Ectodermal cell (in vitro differentiated cells): ENCODE results near the gene CLBA1.
"Not testable (repeated sequence)": the region's sequence is repeated elsewhere in the genome, so short reads cannot be mapped to it uniquely, and the experiment has no call there.

Source experiments
- H3K27ac ChIP-seq: 2 replicates; pipeline ENCODE4 v1.7.0; 2013; ENCODE audit warnings: mild to moderate bottlenecking, low read depth, low read length; ENCODE audit not compliant: insufficient read depth, poor library complexity, severe bottlenecking
- H3K27me3 ChIP-seq: 2 replicates; pipeline ENCODE4 v1.7.0; 2013; ENCODE audit warnings: mild to moderate bottlenecking, low read length; ENCODE audit not compliant: insufficient read depth, control insufficient read depth, poor library complexity, severe bottlenecking
- H3K36me3 ChIP-seq: one replicate; pipeline ENCODE4 v1.7.0; 2013; ENCODE audit warnings: low read length; ENCODE audit not compliant: control insufficient read depth, insufficient read depth
- H3K4me1 ChIP-seq: one replicate; pipeline ENCODE4 v1.7.0; 2013; ENCODE audit warnings: low read length; ENCODE audit not compliant: control insufficient read depth, insufficient read depth
- H3K4me3 ChIP-seq: 2 replicates; pipeline ENCODE4 v1.7.0; 2013; ENCODE audit warnings: low read depth, low read length, control low read depth; ENCODE audit not compliant: insufficient read depth
- H3K9me3 ChIP-seq: 2 replicates; pipeline ENCODE4 v1.7.0; 2013; ENCODE audit warnings: mild to moderate bottlenecking, low read length, moderate library complexity; ENCODE audit not compliant: control insufficient read depth
- WGBS, 2 experiments: methylation state at CpG; one replicate each; pipeline ENCODE4 v1.1.7; 2013; ENCODE audit warnings: missing lambda C conversion rate in 2 of 2; 5-methylcytosine and 5-hydroxymethylcytosine counted together

Gene CLBA1

DNA sequence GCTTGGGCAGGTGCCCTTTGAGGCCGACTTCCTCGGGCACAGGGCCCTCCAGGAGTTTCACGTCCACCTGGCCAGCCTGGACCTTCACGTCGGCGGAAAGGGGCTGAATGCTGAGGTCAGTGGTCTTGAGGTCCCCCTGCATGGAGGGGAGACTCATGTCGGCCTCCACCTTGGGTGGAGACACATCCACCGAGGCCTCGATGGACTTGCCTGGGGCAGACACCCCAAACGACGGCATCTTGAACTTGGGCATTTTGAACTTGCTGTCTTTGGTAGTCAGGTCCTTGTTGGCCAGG is 36.9 kb upstream of the CLBA1 start:
- Histone ChIP-seq H3K27ac (no peak overlapping the region), H3K9me3 (no peaks in the 10 kb centered on the region), H3K4me3 (no peak overlapping the region), H3K4me1 (no peaks in the 10 kb centered on the region), H3K27me3 (no peaks in the 10 kb centered on the region), H3K36me3 (no peaks in the 10 kb centered on the region)
- 93 to 96% methylated on average over 11 of the region's 11 CpGs for WGBS, 2 experiments

DNA sequence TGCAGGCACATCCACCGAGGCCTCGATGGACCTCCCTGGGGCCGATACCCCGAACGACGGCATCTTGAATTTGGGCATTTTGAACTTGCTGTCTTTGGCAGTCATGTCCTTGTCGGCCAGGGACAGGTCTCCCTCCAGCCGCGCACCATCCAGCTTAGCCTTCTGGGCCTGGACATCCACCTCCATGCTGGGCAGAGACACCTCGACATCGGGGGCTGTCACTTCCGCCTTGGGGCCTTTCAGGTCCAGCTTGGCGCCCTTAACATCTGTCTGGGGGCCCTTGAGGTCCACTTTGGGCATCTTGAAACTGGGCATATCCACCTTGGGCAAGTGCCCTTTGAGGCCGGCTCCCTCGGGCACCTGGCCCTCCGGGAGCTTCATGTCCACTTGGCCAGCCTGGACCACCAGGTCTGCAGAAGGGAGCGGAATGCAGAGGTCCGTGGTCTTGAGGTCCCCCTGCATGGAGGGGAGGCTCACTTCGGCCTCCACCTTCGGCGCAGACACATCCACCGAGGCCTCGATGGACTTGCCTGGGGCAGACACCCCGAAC is 36.1 kb upstream of the CLBA1 start:
- H3K4me3 ChIP-seq, H3K27ac ChIP-seq, H3K9me3 ChIP-seq, H3K4me1 ChIP-seq, H3K36me3 ChIP-seq, H3K27me3 ChIP-seq: not testable (repeated sequence)
- 92 to 94% methylated on average over 24 of the region's 24 CpGs for WGBS, 2 experiments

DNA sequence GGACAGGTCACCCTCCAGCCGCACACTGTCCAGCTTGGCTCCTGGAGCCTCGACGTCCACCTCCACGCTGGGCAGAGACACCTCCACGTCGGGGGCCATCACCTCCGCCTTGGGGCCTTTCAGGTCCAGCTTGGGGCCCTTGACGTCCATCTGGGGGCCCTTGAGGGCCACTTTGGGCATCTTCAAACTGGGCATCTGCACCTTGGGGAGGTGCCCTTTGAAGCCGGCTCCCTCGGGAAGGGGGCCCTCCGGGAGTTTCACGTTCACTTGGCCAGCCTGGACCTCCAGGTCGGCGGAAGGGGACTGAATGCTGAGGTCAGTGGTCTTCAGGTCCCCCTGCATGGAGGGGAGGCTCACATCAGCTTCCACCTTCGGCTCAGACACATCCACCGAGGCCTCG is 35.6 kb upstream of the CLBA1 start:
- Histone ChIP-seq H3K27ac (no peak overlapping the region), H3K4me3 (no peak overlapping the region), H3K27me3 (no peaks in the 10 kb centered on the region), H3K36me3 (no peaks in the 10 kb centered on the region), H3K9me3 (no peaks in the 10 kb centered on the region), H3K4me1 (no peaks in the 10 kb centered on the region)
- 94 to 95% methylated on average over 17 of the region's 17 CpGs for WGBS, 2 experiments

- not testable (repeated sequence) for H3K27ac ChIP-seq, H3K4me3 ChIP-seq, H3K4me1 ChIP-seq, H3K36me3 ChIP-seq, H3K9me3 ChIP-seq, H3K27me3 ChIP-seq
- WGBS, 2 experiments: 92 to 93% methylated on average over 15 of the region's 15 CpGs
Observed at GRCh38 chr14:104950701-104951100, 34.9 kb upstream of the CLBA1 start.

GRCh38 chr14:104951863-104952657 is 33.5 kb upstream of the CLBA1 start:
- H3K27me3 ChIP-seq, H3K4me1 ChIP-seq, H3K9me3 ChIP-seq, H3K4me3 ChIP-seq, H3K27ac ChIP-seq, H3K36me3 ChIP-seq: not testable (repeated sequence)
- 93 to 95% methylated on average over 28 of the region's 28 CpGs for WGBS, 2 experiments

GRCh38 chr14:104953097-104953496 is 32.5 kb upstream of the CLBA1 start:
- Histone ChIP-seq H3K4me3 (no peak overlapping the region), H3K27ac (no peak overlapping the region), H3K4me1 (no peaks in the 10 kb centered on the region), H3K36me3 (no peaks in the 10 kb centered on the region), H3K27me3 (no peaks in the 10 kb centered on the region), H3K9me3 (no peaks in the 10 kb centered on the region)
- WGBS, 2 experiments: 91 to 92% methylated on average over 13 of the region's 13 CpGs

- Histone ChIP-seq H3K27me3 (no peaks in the 10 kb centered on the region), H3K4me1 (no peaks in the 10 kb centered on the region), H3K27ac (no peak overlapping the region), H3K4me3 (no peak overlapping the region), H3K36me3 (no peaks in the 10 kb centered on the region), H3K9me3 (no peaks in the 10 kb centered on the region)
- WGBS, 2 experiments: 91 to 93% methylated on average over 26 of the region's 26 CpGs
Observed at GRCh38 chr14:104953896-104954656, 31.5 kb upstream of the CLBA1 start.

DNA sequence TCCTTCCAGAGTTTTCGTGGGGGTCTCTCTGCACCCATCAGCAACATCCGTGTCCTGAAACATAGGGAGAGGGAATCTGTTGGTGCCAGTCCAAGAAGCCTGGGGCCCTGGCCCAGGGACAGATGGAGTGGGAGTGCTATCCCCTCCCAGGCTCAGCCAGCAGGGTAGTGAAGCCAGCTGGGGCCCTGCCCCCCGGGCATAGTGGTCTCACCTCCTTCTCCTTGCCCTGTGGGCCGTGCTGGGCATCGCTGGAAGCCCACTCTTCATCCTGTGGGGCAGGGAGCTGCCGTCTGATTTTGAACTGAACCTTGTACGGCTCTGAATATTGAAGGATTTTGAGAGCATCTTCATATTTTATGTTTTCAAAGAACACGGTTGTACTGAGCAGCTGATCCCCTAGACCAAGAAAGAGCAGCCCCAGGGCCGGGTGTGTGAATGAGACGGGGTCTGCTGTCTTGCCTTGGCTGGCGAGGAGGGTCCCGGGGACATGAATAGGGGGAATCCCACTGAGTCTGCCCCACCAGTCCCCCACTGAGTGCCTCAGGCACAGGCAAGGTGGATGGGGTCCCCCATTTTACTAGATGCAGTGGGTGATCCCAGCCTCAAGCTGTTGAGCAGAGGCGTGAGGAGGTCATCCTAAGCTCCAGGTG is 30.7 kb upstream of the CLBA1 start:
- Histone ChIP-seq H3K36me3 (no peaks in the 10 kb centered on the region), H3K27me3 (no peaks in the 10 kb centered on the region), H3K4me1 (no peaks in the 10 kb centered on the region), H3K4me3 (no peak overlapping the region), H3K9me3 (no peaks in the 10 kb centered on the region), H3K27ac (no peak overlapping the region)
- WGBS, 2 experiments: 91 to 94% methylated on average over 13 of the region's 13 CpGs

DNA sequence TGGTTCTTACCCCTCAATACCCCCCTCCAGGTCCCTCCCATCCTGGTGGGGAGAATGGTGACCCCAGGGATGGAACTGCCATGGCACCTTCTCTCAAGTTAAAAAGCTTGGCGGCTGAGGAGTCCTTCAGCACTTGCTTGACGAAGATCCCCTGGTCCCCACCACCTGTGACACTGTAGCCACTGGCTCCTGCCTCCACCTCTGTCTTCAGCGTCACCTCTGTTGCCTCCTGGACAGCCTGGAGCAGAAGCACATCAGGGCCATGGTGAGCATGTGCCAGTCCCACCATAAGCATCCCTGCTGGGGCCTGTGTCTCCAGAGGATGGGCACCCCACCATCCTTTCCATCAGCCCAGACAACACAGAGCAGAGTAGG is 30.2 kb upstream of the CLBA1 start:
- no peak overlapping the region for H3K27ac ChIP-seq

DNA sequence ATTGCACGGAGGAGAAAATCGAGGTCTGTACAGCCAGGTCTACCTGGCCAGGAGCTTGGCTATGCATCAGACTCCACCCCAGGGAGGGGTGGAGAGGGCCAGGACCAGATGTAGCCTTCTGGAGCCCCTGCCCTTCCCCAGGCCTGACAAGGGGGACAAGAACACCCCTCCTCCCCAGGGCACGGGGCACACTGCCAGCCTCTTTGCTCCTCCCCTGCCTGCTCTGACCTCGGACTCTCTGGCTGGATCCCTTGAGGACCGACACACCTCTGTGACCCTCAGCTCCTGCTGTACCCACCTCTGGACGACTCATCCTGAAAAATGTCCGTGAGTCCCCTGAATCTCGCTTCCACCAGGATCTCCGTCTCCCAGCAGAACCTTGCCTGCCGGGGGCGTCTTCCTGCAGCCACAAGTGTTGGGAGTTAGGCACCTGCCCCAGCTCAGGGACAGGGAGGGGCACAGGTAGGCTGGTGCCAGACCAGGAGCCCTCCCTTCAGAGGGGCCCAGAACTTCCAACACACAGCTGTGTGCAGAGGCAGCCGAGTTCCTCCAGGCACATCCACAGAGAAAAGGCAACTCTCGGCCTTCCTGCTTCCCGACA is 29.2 kb upstream of the CLBA1 start:
- Histone ChIP-seq H3K36me3 (no peaks in the 10 kb centered on the region), H3K27me3 (no peaks in the 10 kb centered on the region), H3K4me3 (no peak overlapping the region), H3K27ac (no peak overlapping the region), H3K9me3 (no peaks in the 10 kb centered on the region), H3K4me1 (no peaks in the 10 kb centered on the region)
- WGBS, 2 experiments: 91% methylated on average over 14 of the region's 14 CpGs

More for the DNA sequence above, 30.2 kb upstream of the CLBA1 start:
- H3K4me1 ChIP-seq: no peaks in the 10 kb centered on the region
- H3K36me3 ChIP-seq: no peaks in the 10 kb centered on the region
- WGBS, 2 experiments: 95% methylated on average over 3 of the region's 3 CpGs
- H3K27me3 ChIP-seq: no peaks in the 10 kb centered on the region
- H3K9me3 ChIP-seq: no peaks in the 10 kb centered on the region
- H3K4me3 ChIP-seq: no peak overlapping the region
